H1 (cell line): ENCODE results near the gene DGUOK. TPM values are rescaled to one million over a fixed set of nuclear protein-coding genes. Genes with fewer than 3 reads are reported as not detected.
A peak's percentile ranks its signal among the peaks of the same experiment; 100 is the strongest.

Source experiments
- CTCF ChIA-PET: fragments of 300-600 bp; sonication (Branson Sonifier 250); formaldehyde crosslinking; loops from one replicate; lab custom pipeline; 2021; ENCODE audit not compliant: partially characterized antibody; lab: Charles Lee
- POLR2A ChIA-PET: fragments of 300-600 bp; sonication (Branson Sonifier 250); formaldehyde crosslinking; loops from one replicate; lab custom pipeline; 2021; ENCODE audit warnings: inconsistent platforms; ENCODE audit not compliant: partially characterized antibody; lab: Charles Lee
- DNase-seq, 2 experiments: peaks; one replicate each; pipeline versions ENCODE4 v3.0.0 to v3.0.0-alpha.2; 2010 to 2022; ENCODE audit warnings: low spot score in 2 of 2, low read depth in 1 of 2, mixed read lengths in 1 of 2
- FAIRE-seq: peaks from 2 replicates; lab custom pipeline; 2011; peaks lifted over from hg19 to GRCh38; lab: Jason Lieb, UNC
- H2AFZ ChIP-seq: 2 replicates; pipeline ENCODE4 v1.8.1; 2012; ENCODE audit warnings: low read length, inconsistent platforms
- H2AK5ac ChIP-seq: 2 replicates; pipeline ENCODE4 v1.6.1; 2013; ENCODE audit warnings: low read depth, low read length
- H2BK120ac ChIP-seq: replicated peaks from 2 replicates; pipeline ENCODE3; 2013; ENCODE audit warnings: low read depth, low read length, inconsistent platforms
- H2BK12ac ChIP-seq: 2 replicates; pipeline ENCODE4 v1.6.1; 2013; ENCODE audit warnings: low read depth, low read length
- H2BK15ac ChIP-seq: 2 replicates; pipeline ENCODE4 v1.6.1; 2013; ENCODE audit warnings: low read length
- H2BK20ac ChIP-seq: 2 replicates; pipeline ENCODE4 v1.6.1; 2013; ENCODE audit warnings: low read length
- H2BK5ac ChIP-seq: 2 replicates; pipeline ENCODE4 v1.6.1; 2013; ENCODE audit warnings: low read depth, low read length
- H3K14ac ChIP-seq: 2 replicates; pipeline ENCODE4 v1.6.1; 2013; ENCODE audit warnings: inconsistent platforms; ENCODE audit not compliant: insufficient read length
- H3K18ac ChIP-seq: 2 replicates; pipeline ENCODE4 v1.6.1; 2013; ENCODE audit warnings: low read length; ENCODE audit errors: extremely low read depth
- H3K23ac ChIP-seq: 2 replicates; pipeline ENCODE4 v1.6.1; 2013; ENCODE audit warnings: inconsistent platforms; ENCODE audit not compliant: insufficient read length
- H3K23me2 ChIP-seq: 2 replicates; pipeline ENCODE4 v1.6.1; 2013; ENCODE audit warnings: low read depth, low read length
- H3K27ac ChIP-seq: 2 replicates; pipeline ENCODE4 v1.6.1; 2011; ENCODE audit warnings: low read depth, low read length, inconsistent platforms
- H3K27me3 ChIP-seq, 4 experiments: replicated peaks in 1 of 4; 1 replicate in 1 of 4; 2 replicates in 3 of 4; pipeline versions ENCODE4 v1.6.1 to v1.8.1; 2011 to 2013; ENCODE audit warnings: low read length in 3 of 4, mild to moderate bottlenecking in 3 of 4, inconsistent platforms in 2 of 4, mixed read lengths in 2 of 4, moderate library complexity in 1 of 4; ENCODE audit not compliant: control insufficient read depth in 3 of 4, insufficient read depth in 3 of 4; ENCODE audit errors: extremely low read depth in 1 of 4
- H3K36me3 ChIP-seq, 4 experiments: 2 replicates each; pipeline versions ENCODE4 v1.6.1 to v1.8.1; 2011 to 2013; ENCODE audit warnings: mild to moderate bottlenecking in 4 of 4, low read length in 3 of 4, moderate library complexity in 2 of 4, control low read depth in 1 of 4, inconsistent platforms in 1 of 4; ENCODE audit not compliant: insufficient read depth in 4 of 4, control insufficient read depth in 2 of 4
- H3K4ac ChIP-seq: replicated peaks from 2 replicates; pipeline ENCODE3; 2013; ENCODE audit warnings: low read length, low read depth, mixed read lengths, inconsistent platforms; ENCODE audit not compliant: insufficient read length
- H3K4me1 ChIP-seq, 4 experiments: replicated peaks in 1 of 4; 1 replicate in 1 of 4; 2 replicates in 3 of 4; pipeline versions ENCODE4 v1.6.1 to v1.8.1; 2011 to 2013; ENCODE audit warnings: low read length in 3 of 4, inconsistent platforms in 2 of 4, mixed read lengths in 1 of 4; ENCODE audit not compliant: insufficient read depth in 4 of 4, control insufficient read depth in 3 of 4
- H3K4me2 ChIP-seq, 2 experiments: 2 replicates each; pipeline versions ENCODE4 v1.6.1 to v1.8.1; 2011 to 2013; ENCODE audit warnings: low read depth in 2 of 2, low read length in 2 of 2, control low read depth in 1 of 2, inconsistent platforms in 1 of 2, mild to moderate bottlenecking in 1 of 2; ENCODE audit not compliant: insufficient read depth in 1 of 2
- H3K4me3 ChIP-seq, 4 experiments: fragments of 200-600, 300-600 bp in 1 of 4; sonication (generic), shearing (Covaris generic), sonication (Bioruptor Twin) in 1 of 4; 2 replicates each; pipeline versions ENCODE4 v1.5.1 to v1.8.1; 2011 to 2016; ENCODE audit warnings: low read length in 4 of 4, low read depth in 3 of 4, control low read depth in 2 of 4, inconsistent platforms in 2 of 4, mild to moderate bottlenecking in 2 of 4, mixed read lengths in 1 of 4, moderate library complexity in 1 of 4; ENCODE audit not compliant: insufficient read depth in 2 of 4; ENCODE audit errors: extremely low read depth in 1 of 4
- H3K56ac ChIP-seq: replicated peaks from 2 replicates; pipeline ENCODE3; 2013; ENCODE audit warnings: low read depth, mild to moderate bottlenecking, mixed read lengths, low read length, inconsistent platforms; ENCODE audit not compliant: insufficient read length
- H3K79me1 ChIP-seq: 2 replicates; pipeline ENCODE4 v1.6.1; 2013; ENCODE audit warnings: low read depth, low read length, control low read depth
- H3K79me2 ChIP-seq, 2 experiments: 2 replicates each; pipeline versions ENCODE4 v1.6.1 to v1.8.1; 2012 to 2013; ENCODE audit warnings: low read length in 2 of 2, mild to moderate bottlenecking in 2 of 2, inconsistent platforms in 1 of 2; ENCODE audit not compliant: insufficient read depth in 2 of 2, control insufficient read depth in 1 of 2
- H3K9ac ChIP-seq, 4 experiments: replicated peaks in 1 of 4; 1 replicate in 1 of 4; 2 replicates in 3 of 4; pipeline versions ENCODE4 v1.6.1 to v1.8.1; 2011 to 2013; ENCODE audit warnings: low read depth in 3 of 4, low read length in 3 of 4, control low read depth in 2 of 4, mild to moderate bottlenecking in 2 of 4, moderate library complexity in 2 of 4, inconsistent platforms in 1 of 4; ENCODE audit errors: extremely low read depth in 1 of 4
- H3K9me3 ChIP-seq, 2 experiments: 2 replicates each; pipeline versions ENCODE4 v1.6.1 to v1.8.1; 2012 to 2013; ENCODE audit warnings: mild to moderate bottlenecking in 2 of 2, moderate library complexity in 2 of 2, control low read depth in 1 of 2, inconsistent platforms in 1 of 2, low read depth in 1 of 2, low read length in 1 of 2, mixed read lengths in 1 of 2; ENCODE audit not compliant: insufficient read depth in 2 of 2
- H4K20me1 ChIP-seq, 2 experiments: replicated peaks in 1 of 2; 2 replicates each; pipeline versions ENCODE3 to v1.8.1; 2011 to 2013; ENCODE audit warnings: inconsistent platforms in 2 of 2, low read length in 2 of 2, mild to moderate bottlenecking in 1 of 2; ENCODE audit not compliant: insufficient read depth in 2 of 2, control insufficient read depth in 1 of 2
- H4K5ac ChIP-seq: 2 replicates; pipeline ENCODE4 v1.6.1; 2013; ENCODE audit warnings: low read length, low read depth, mixed read lengths, inconsistent platforms; ENCODE audit not compliant: insufficient read length
- H4K8ac ChIP-seq: 2 replicates; pipeline ENCODE4 v1.8.0; 2013; ENCODE audit warnings: mild to moderate bottlenecking, moderate library complexity, low read length, inconsistent platforms; ENCODE audit not compliant: insufficient read depth; ENCODE audit errors: extremely low read depth
- H4K91ac ChIP-seq: replicated peaks from 2 replicates; pipeline ENCODE3; 2013; ENCODE audit warnings: low read length, mixed read lengths, inconsistent platforms; ENCODE audit not compliant: insufficient read length
- BCL11A ChIP-seq, 2 experiments: IDR thresholded peaks; one replicate each; pipeline ENCODE4 v1.6.1; 2011; ENCODE audit warnings: low read depth in 2 of 2, low read length in 2 of 2, mild to moderate bottlenecking in 2 of 2
- EP300 ChIP-seq, 2 experiments: IDR thresholded peaks; 1 replicate in 1 of 2; 2 replicates in 1 of 2; pipeline ENCODE4 v1.6.1; 2011 to 2012; ENCODE audit warnings: low read depth in 2 of 2, low read length in 2 of 2, mild to moderate bottlenecking in 2 of 2, borderline replicate concordance in 1 of 2, inconsistent platforms in 1 of 2, moderate library complexity in 1 of 2
- MAX ChIP-seq: IDR thresholded peaks from 2 replicates; pipeline ENCODE4 v1.6.1; 2012; ENCODE audit warnings: inconsistent platforms
- PHF8 ChIP-seq: fragments of 200-600 bp; sonication (generic); conservative IDR thresholded peaks from 2 replicates; pipeline ENCODE4 v1.7.1; 2012; ENCODE audit warnings: low read depth, mild to moderate bottlenecking, inconsistent platforms, low read length, moderate library complexity
- POLR2AphosphoS5 ChIP-seq: IDR thresholded peaks from 2 replicates; pipeline ENCODE4 v1.6.1; 2011; ENCODE audit warnings: low read depth, low read length
- YY1 ChIP-seq: IDR thresholded peaks from 2 replicates; pipeline ENCODE4 v1.6.1; 2011; ENCODE audit warnings: low read depth, mild to moderate bottlenecking, low read length
- WGBS, 2 experiments: shearing (Covaris generic) in 1 of 2; methylation state at CpG; one replicate each; pipeline versions ENCODE4 v1.1.6 to v1.1.7; 2013 to 2015; ENCODE audit warnings: low lambda C conversion rate in 2 of 2, mixed read lengths in 2 of 2, inconsistent platforms in 1 of 2, low coverage in 1 of 2, missing lambda C conversion rate in 1 of 2; ENCODE audit not compliant: insufficient replicate concordance in 2 of 2, insufficient coverage in 1 of 2, insufficient read length in 1 of 2; ENCODE audit errors: extremely low coverage in 1 of 2, missing lambda C conversion rate in 1 of 2; 5-methylcytosine and 5-hydroxymethylcytosine counted together
- polyA plus RNA-seq, 7 experiments: library from polyadenylated mRNA; depleted of rRNA in 3 of 7; stranded (reverse) in 5 of 7; unstranded in 2 of 7; fragments of >200 nt in 5 of 7; fragments of 200-250 nt in 2 of 7; gene quantifications; 1 replicate in 5 of 7; 2 replicates in 1 of 7; 4 replicates in 1 of 7; pipeline versions ENCODE4 v1.2.1 to v1.2.3, GENCODE V29; 2011 to 2013; ENCODE audit warnings: missing spikeins in 2 of 7, mixed read lengths in 2 of 7
- total RNA-seq: library from RNA; stranded (reverse); fragmentation: NEBNext Ultra II Directional; extraction: Animal tissue kit (Norgen Biotek cat#: 25700); gene quantifications from 2 replicates; pipeline ENCODE4 v1.2.1, GENCODE V29; 2021
- TF ChIP-seq, protein P1 (sequence below): IDR thresholded peaks from 2 replicates; pipeline ENCODE4 v1.6.1; 2011; ENCODE audit warnings: low read depth, mild to moderate bottlenecking, low read length; ENCODE audit not compliant: insufficient read depth
- TF ChIP-seq, protein P2 (sequence below), 3 experiments: IDR thresholded peaks; 1 replicate in 2 of 3; 2 replicates in 1 of 3; pipeline versions ENCODE4 v1.5.1 to v1.6.1; 2011; ENCODE audit warnings: low read length in 3 of 3, mild to moderate bottlenecking in 3 of 3, inconsistent platforms in 2 of 3, low read depth in 1 of 3, moderate library complexity in 1 of 3; ENCODE audit not compliant: insufficient read depth in 1 of 3; ENCODE audit errors: control extremely low read depth in 1 of 3

The DGUOK gene
- total and polyA plus RNA-seq, 2 of the 8 experiments (the other 6 are each of a cell fraction or from before 2014, with no cell fraction given) = 110 to 168 TPM

- Histone ChIP-seq H2BK15ac (0 out of 2 replicates have a peak overlapping the region, but pooled peaks have one; percentile 1), H2BK20ac (no peak overlapping the region), H2BK5ac (no peak overlapping the region), H3K9ac (no peak overlapping the region), H3K4me3 (no peak overlapping the region), H3K4ac (no peak overlapping the region), H3K4me2 (0 out of 4 replicates have a peak overlapping the region, but pooled peaks of 1 of the 2 experiments have one; percentile 23), H3K36me3 (no peaks in the 10 kb centered on the region), H2BK12ac (no peak overlapping the region), H2BK120ac (no peak overlapping the region), H3K79me2 (no peaks in the 10 kb centered on the region), H3K14ac (no peak overlapping the region), H3K27me3 (no peaks in the 10 kb centered on the region), H2AFZ (peak overlapping the region; percentile 98), H4K5ac (no peak overlapping the region), H2AK5ac (no peak overlapping the region), H3K4me1 (peaks cover 0 to 5% (median under 1%) of the 10 kb centered on the region in 4 experiments; a peak in 2 of 7 replicates), H4K8ac (no peak overlapping the region), H3K23ac (no peak overlapping the region), H3K18ac (no peak overlapping the region; the same call in 1 of the 2 replicates), H3K56ac (no peak overlapping the region), H3K9me3 (no peaks in the 10 kb centered on the region), H3K23me2 (no peaks in the 10 kb centered on the region), H4K20me1 (no peaks in the 10 kb centered on the region), H3K79me1 (no peaks in the 10 kb centered on the region), H4K91ac (no peak overlapping the region), H3K27ac (no peak overlapping the region)
- POLR2A ChIA-PET = interaction anchor here (1.1 to 1.3 kb wide), 2 partner anchors 74 to 240 kb away, joined by 3 to 5 read pairs; partner anchors contain the start of gene BOLA3
- WGBS, 2 experiments = 51% methylated on average over 5 of the region's 5 CpGs; no CpG with 5 or more reads in 1 of the 2 experiments
- CTCF ChIA-PET = interaction anchor here (0.6 to 3.5 kb wide), 22 partner anchors 11 to 299 kb away, joined by 3 to 24 read pairs (median 4); no protein-coding TSS in a partner anchor
- peak; percentile 55 for FAIRE-seq
- DNase-seq = peak; percentile 27 to 64
- TF ChIP-seq POLR2AphosphoS5 = 0 out of 2 replicates have a peak, but pooled peaks have one; percentile 20
- peak; percentile 20 for TF ChIP-seq MAX
- TF ChIP-seq, protein P1, sequence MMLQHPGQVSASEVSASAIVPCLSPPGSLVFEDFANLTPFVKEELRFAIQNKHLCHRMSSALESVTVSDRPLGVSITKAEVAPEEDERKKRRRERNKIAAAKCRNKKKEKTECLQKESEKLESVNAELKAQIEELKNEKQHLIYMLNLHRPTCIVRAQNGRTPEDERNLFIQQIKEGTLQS = 0 out of 2 replicates have a peak, but pooled peaks have one; percentile 50
- TF ChIP-seq, protein P2, sequence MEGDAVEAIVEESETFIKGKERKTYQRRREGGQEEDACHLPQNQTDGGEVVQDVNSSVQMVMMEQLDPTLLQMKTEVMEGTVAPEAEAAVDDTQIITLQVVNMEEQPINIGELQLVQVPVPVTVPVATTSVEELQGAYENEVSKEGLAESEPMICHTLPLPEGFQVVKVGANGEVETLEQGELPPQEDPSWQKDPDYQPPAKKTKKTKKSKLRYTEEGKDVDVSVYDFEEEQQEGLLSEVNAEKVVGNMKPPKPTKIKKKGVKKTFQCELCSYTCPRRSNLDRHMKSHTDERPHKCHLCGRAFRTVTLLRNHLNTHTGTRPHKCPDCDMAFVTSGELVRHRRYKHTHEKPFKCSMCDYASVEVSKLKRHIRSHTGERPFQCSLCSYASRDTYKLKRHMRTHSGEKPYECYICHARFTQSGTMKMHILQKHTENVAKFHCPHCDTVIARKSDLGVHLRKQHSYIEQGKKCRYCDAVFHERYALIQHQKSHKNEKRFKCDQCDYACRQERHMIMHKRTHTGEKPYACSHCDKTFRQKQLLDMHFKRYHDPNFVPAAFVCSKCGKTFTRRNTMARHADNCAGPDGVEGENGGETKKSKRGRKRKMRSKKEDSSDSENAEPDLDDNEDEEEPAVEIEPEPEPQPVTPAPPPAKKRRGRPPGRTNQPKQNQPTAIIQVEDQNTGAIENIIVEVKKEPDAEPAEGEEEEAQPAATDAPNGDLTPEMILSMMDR (IDR thresholded peaks at IDR 0.05; ENCODE audit: control extremely low read depth in 1 of 3, insufficient read depth in 1 of 3, low read depth in 1 of 3, low read length in 3 of 3) = peak; percentile 62 to 81 (median 62)
- no peak for TF ChIP-seq PHF8
- TF ChIP-seq BCL11A (IDR thresholded peaks at IDR 0.05; ENCODE audit: low read depth in 2 of 2, low read length in 2 of 2) = no peak
- no peak for TF ChIP-seq EP300 (IDR thresholded peaks at IDR 0.05; ENCODE audit: borderline replicate concordance in 1 of 2, low read depth in 2 of 2, low read length in 2 of 2)
- peak; percentile 34; the same call in 1 of the 2 replicates for TF ChIP-seq YY1
Observed at GRCh38 chr2:73907840-73908452, 18.7 kb upstream of the DGUOK start.
